Hepatocyte (in vitro differentiated cells): ENCODE measurements around the gene IQCH. TPM values are rescaled to one million over a fixed set of nuclear protein-coding genes. Genes with fewer than 3 reads are reported as not detected.

Experiments
- DNase-seq: peaks from one replicate; pipeline ENCODE4 v3.0.0-alpha.2; 2016; ENCODE audit warnings: low spot score
- H2AFZ ChIP-seq: fragments of 200-600 bp; sonication (generic); 2 replicates; pipeline ENCODE4 v1.6.0; 2016; ENCODE audit warnings: antibody characterized with exemption, mild to moderate bottlenecking
- H3K27ac ChIP-seq: fragments of 200-600 bp; sonication (generic); 2 replicates; pipeline ENCODE4 v1.5.1; 2016; ENCODE audit warnings: mild to moderate bottlenecking
- H3K27me3 ChIP-seq: fragments of 200-600 bp; sonication (generic); 2 replicates; pipeline ENCODE4 v1.6.1; 2016
- H3K36me3 ChIP-seq: fragments of 200-600 bp; sonication (generic); replicated peaks from 2 replicates; pipeline ENCODE4 v1.5.1; 2016; ENCODE audit warnings: low read depth; ENCODE audit not compliant: insufficient read depth
- H3K4me1 ChIP-seq: fragments of 200-600 bp; sonication (generic); 2 replicates; pipeline ENCODE4 v1.5.1; 2016; ENCODE audit warnings: mild to moderate bottlenecking, moderate library complexity; ENCODE audit not compliant: insufficient read depth
- H3K4me2 ChIP-seq: fragments of 200-600 bp; sonication (generic); 2 replicates; pipeline ENCODE4 v1.6.0; 2016
- H3K4me3 ChIP-seq: fragments of 200-600 bp; sonication (generic); 2 replicates; pipeline ENCODE4 v1.5.1; 2016; ENCODE audit warnings: mild to moderate bottlenecking
- H3K79me2 ChIP-seq: fragments of 200-600 bp; sonication (generic); 2 replicates; pipeline ENCODE4 v1.6.0; 2017; ENCODE audit warnings: mild to moderate bottlenecking
- H3K9me2 ChIP-seq: fragments of 200-600 bp; sonication (generic); replicated peaks from 2 replicates; pipeline ENCODE4 v1.6.0; 2017; ENCODE audit warnings: mild to moderate bottlenecking; ENCODE audit not compliant: insufficient read depth
- H3K9me3 ChIP-seq: fragments of 200-600 bp; sonication (generic); 2 replicates; pipeline ENCODE4 v1.5.1; 2016; ENCODE audit warnings: low read depth, mild to moderate bottlenecking
- H4K20me1 ChIP-seq: fragments of 200-600 bp; sonication (generic); 2 replicates; pipeline ENCODE4 v1.6.0; 2016; ENCODE audit warnings: mild to moderate bottlenecking; ENCODE audit not compliant: insufficient read depth, poor library complexity, severe bottlenecking
- EZH2 ChIP-seq: fragments of 200-600 bp; sonication (generic); IDR thresholded peaks from 2 replicates; pipeline ENCODE4 v1.6.1; 2016; ENCODE audit warnings: antibody characterized with exemption, mild to moderate bottlenecking, borderline replicate concordance
- EZH2phosphoT487 ChIP-seq: fragments of 200-600 bp; sonication (generic); IDR thresholded peaks from one replicate; pipeline ENCODE4 v1.6.1; 2018; ENCODE audit warnings: antibody characterized with exemption, mild to moderate bottlenecking, low read depth, moderate library complexity; ENCODE audit not compliant: unreplicated experiment, severe bottlenecking
- WGBS: methylation state at CpG from one replicate; pipeline ENCODE4 v1.1.6; 2016; ENCODE audit warnings: low lambda C conversion rate; ENCODE audit errors: missing lambda C conversion rate; 5-methylcytosine and 5-hydroxymethylcytosine counted together
- polyA plus RNA-seq: library from polyadenylated mRNA; unstranded; fragments of >200 nt; fragmentation: Nextera tagmentation; extraction: Ambion mirVana; gene quantifications from 2 replicates; pipeline ENCODE4 v1.2.1, GENCODE V29; 2016
- total RNA-seq: library from RNA; depleted of rRNA; stranded (reverse); fragments of >200 nt; gene quantifications from 2 replicates; pipeline ENCODE4 v1.2.3, GENCODE V29; 2014
- TF ChIP-seq, protein P1 (sequence below): fragments of 200-600 bp; sonication (generic); IDR thresholded peaks from 2 replicates; pipeline ENCODE4 v1.5.1; 2016; ENCODE audit warnings: antibody characterized with exemption, mild to moderate bottlenecking; ENCODE audit not compliant: poor library complexity

IQCH gene
- total and polyA plus RNA-seq, 2 experiments from 2014 or later, result 0.76 to 1.0 TPM

DNA sequence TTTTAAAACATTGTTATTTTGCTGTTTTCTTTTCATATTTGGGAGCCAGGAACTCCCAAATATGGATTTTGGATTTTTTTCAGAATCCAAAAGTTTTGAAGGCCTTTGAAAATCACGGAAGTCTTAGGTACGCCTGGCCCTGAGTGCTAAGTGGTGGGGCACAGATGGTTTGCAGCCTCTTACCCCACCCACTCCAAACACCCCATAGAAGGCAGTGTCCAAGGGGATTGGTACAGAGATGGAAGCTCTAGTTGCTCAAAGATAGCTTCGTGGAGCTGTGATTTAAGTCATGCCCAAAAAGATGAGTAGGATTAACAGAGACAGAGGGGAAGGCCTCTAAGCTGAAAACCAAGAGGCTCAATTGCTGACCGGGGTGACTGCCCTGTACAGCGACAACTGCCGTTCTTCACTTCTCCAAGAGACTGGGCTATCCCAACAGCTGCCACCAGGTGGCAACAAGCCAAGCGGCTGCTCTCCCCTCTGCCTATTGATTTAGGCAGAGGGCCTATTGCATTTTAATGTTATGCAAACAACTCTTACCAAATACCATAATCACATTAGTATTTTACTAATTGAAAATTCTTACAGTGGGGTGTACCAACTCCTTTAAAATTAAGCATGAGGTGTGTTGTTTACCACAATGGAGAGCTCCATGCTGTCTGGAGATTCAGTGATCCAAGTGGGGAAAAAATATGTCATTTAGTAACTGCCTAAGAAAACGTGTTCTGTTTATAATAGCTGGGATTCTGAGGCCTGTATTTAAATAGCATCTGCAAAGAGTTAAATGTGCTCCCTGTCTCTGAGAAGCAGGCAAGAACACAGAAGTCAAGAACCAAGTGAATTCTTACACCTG lies 202.3 kb downstream of the IQCH start:
- Histone ChIP-seq H3K9me3 (no peaks in the 10 kb centered on the region), H3K4me2 (no peak overlapping the region), H3K79me2 (no peaks in the 10 kb centered on the region), H3K27ac (no peak overlapping the region), H2AFZ (no peak overlapping the region), H3K27me3 (no peaks in the 10 kb centered on the region), H3K36me3 (no peaks in the 10 kb centered on the region), H3K9me2 (no peaks in the 10 kb centered on the region), H3K4me1 (no peaks in the 10 kb centered on the region), H4K20me1 (no peaks in the 10 kb centered on the region), H3K4me3 (no peak overlapping the region)
- WGBS, result 33% methylated on average over 8 of the region's 8 CpGs
- DNase-seq, result peak; percentile 86
- no peak for TF ChIP-seq EZH2
- TF ChIP-seq EZH2phosphoT487, result no peak
- TF ChIP-seq, protein P1, sequence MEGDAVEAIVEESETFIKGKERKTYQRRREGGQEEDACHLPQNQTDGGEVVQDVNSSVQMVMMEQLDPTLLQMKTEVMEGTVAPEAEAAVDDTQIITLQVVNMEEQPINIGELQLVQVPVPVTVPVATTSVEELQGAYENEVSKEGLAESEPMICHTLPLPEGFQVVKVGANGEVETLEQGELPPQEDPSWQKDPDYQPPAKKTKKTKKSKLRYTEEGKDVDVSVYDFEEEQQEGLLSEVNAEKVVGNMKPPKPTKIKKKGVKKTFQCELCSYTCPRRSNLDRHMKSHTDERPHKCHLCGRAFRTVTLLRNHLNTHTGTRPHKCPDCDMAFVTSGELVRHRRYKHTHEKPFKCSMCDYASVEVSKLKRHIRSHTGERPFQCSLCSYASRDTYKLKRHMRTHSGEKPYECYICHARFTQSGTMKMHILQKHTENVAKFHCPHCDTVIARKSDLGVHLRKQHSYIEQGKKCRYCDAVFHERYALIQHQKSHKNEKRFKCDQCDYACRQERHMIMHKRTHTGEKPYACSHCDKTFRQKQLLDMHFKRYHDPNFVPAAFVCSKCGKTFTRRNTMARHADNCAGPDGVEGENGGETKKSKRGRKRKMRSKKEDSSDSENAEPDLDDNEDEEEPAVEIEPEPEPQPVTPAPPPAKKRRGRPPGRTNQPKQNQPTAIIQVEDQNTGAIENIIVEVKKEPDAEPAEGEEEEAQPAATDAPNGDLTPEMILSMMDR, result peak; percentile 93

DNA sequence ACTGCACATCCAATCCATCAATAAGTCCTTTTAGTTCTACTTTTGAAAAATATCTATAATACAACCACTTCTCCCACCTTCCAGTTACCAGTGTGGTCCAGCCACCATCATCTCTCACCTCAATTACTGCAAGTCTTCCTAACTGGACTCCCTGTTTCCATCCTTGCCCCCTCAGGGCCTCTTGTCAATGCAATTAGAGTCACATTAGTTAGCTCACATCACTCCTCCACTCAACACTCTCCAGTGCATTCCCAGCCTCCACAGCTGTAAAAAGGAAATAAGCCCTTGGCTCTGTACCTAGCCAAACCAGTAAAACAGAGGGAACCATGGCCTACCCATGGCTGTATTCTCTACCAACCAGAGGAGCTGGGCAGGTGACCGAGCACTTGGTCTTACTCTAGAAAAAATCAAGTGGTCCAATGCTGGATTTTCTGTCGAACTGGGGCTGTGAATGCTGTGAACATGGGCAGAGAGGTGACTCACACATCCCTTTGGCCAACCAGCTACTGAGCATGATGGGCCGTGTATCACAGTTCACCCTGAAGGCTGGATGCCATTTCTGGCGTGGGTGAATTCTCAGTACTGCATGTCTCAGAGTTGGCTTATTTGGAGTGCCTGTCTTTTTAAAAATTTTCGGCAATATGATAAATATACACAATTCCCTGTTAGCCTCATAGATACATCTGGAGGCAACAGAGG lies 203.9 kb downstream of the IQCH start:
- TF ChIP-seq EZH2 (no peak), EZH2phosphoT487 (no peak)
- TF ChIP-seq, protein P1, result no peak
- 89% methylated on average over 5 of the region's 5 CpGs for WGBS
- Histone ChIP-seq H3K79me2 (no peaks in the 10 kb centered on the region), H4K20me1 (no peaks in the 10 kb centered on the region), H3K27me3 (no peaks in the 10 kb centered on the region), H2AFZ (no peak overlapping the region), H3K4me1 (no peaks in the 10 kb centered on the region), H3K27ac (no peak overlapping the region), H3K9me2 (no peaks in the 10 kb centered on the region), H3K9me3 (no peaks in the 10 kb centered on the region), H3K4me3 (no peak overlapping the region), H3K4me2 (no peak overlapping the region), H3K36me3 (no peaks in the 10 kb centered on the region)
- no peak for DNase-seq

DNA sequence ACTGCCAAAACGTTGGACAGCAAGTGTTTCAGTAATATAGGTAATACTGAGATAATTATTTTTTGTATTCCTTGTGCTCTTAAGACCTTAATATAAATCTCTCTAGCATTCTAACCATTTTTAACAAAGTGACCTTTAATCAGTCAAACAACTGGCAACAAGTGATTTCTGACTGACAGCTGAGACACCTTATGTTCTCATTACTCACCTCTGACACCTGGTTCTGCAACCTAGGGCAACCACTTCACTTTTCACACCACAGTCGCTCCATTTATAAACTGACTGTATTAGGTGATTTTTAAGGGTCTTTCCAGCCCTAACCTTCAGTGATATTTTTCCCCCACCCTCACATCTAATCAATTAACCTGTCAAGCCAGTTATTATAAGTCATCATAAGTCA lies 205.9 kb downstream of the IQCH start:
- Histone ChIP-seq H3K27ac (no peak overlapping the region), H3K9me2 (no peaks in the 10 kb centered on the region), H3K9me3 (no peaks in the 10 kb centered on the region), H3K27me3 (no peaks in the 10 kb centered on the region), H3K79me2 (no peaks in the 10 kb centered on the region), H3K4me2 (no peak overlapping the region), H3K4me3 (no peak overlapping the region), H3K4me1 (no peaks in the 10 kb centered on the region), H3K36me3 (no peaks in the 10 kb centered on the region), H4K20me1 (no peaks in the 10 kb centered on the region), H2AFZ (no peak overlapping the region)
- 83% methylated on average over 2 of the region's 2 CpGs for WGBS
- no peak for DNase-seq
- no peak for TF ChIP-seq EZH2
- TF ChIP-seq, protein P1, result no peak
